ENCODE measurements around the gene LNPEP. TPM values are rescaled to one million over a fixed set of nuclear protein-coding genes. Genes with fewer than 3 reads are reported as not detected.

The LNPEP gene
- total RNA-seq, 1 donor from 2014 or later: 38.1 TPM

DNA sequence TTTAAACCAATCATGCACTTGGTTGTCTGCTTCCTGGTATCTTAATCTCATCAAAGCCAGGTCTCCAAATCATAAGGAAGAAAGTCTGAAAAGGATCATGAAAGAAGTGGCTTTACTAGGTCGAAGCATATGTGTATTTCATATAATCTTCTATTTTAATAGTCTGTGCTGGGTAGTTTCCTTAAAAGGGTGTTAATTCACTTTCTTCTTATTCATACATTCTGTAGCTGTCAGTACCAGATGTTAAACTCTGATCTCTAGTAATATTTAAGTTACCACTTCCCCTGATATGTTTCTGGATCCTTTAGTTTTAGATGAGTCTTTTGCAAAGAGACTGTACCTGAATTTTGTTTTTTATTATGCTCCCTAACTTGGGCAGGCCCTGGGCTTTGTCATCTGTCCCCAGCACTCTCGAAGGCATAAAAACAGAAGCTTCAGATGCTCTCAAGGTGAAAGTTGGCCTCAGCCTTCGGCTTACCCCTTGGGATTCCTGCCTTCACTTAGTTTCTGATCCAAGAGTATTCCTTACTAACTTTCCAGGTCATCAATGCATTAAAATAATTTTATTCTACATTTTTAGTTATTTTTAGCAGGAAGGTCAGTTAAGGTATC, 15.0 kb upstream of the LNPEP start:
- DNase-seq (ENCODE audit: extremely low spot score, unreplicated experiment): no peak
- no peak for TF ChIP-seq CTCF (conservative IDR thresholded peaks at IDR 0.05)
- no peaks in the 10 kb centered on the region for H3K27me3 Mint-ChIP-seq
- H3K27ac Mint-ChIP-seq: no peak overlapping the region
- H3K36me3 Mint-ChIP-seq: peaks cover 5% of the 10 kb centered on the region
- H3K4me1 Mint-ChIP-seq (ENCODE audit: unreplicated experiment): peaks cover 7% of the 10 kb centered on the region
- no peaks in the 10 kb centered on the region for H3K9me3 Mint-ChIP-seq
- H3K4me3 Mint-ChIP-seq: no peak overlapping the region

- Mint-ChIP-seq H3K4me3 (no peak overlapping the region), H3K4me1 (ENCODE audit: unreplicated experiment) (peaks cover 7% of the 10 kb centered on the region), H3K27me3 (no peaks in the 10 kb centered on the region), H3K9me3 (no peaks in the 10 kb centered on the region), H3K36me3 (peaks cover 5% of the 10 kb centered on the region), H3K27ac (no peak overlapping the region)
- no peak for DNase-seq (ENCODE audit: extremely low spot score, unreplicated experiment)
- TF ChIP-seq CTCF (conservative IDR thresholded peaks at IDR 0.05): no peak
Measured at GRCh38 chr5:96922499-96923244, 13.2 kb upstream of the LNPEP start.

- no peak for DNase-seq (ENCODE audit: extremely low spot score, unreplicated experiment)
- peaks cover 11% of the 10 kb centered on the region for H3K36me3 Mint-ChIP-seq
Measured at GRCh38 chr5:96924016-96924443, 11.8 kb upstream of the LNPEP start.

DNA sequence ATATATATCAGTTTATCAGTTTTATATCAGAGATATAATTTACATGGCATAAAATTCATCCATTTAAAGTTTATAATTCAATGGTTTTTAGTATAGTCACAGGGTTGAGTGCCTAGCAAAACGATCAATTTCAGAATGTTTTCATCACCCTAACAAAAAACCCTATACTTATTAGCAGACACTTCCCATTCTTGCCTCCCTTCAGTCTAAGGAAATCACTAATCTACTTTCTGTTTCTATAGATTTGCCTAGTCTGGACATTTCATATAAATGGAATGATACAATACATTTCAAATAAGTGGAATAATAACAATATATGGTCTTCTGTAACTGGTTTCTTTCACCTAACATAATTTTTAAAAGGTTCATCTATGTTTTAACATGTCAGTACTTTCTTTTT, 9.6 kb upstream of the LNPEP start:
- no peak overlapping the region for H3K27ac Mint-ChIP-seq
- peaks cover 12% of the 10 kb centered on the region for H3K36me3 Mint-ChIP-seq
- peaks cover 17% of the 10 kb centered on the region for H3K4me1 Mint-ChIP-seq (ENCODE audit: unreplicated experiment)
- H3K9me3 Mint-ChIP-seq: no peaks in the 10 kb centered on the region
- H3K27me3 Mint-ChIP-seq: no peaks in the 10 kb centered on the region
- no peak for DNase-seq (ENCODE audit: extremely low spot score, unreplicated experiment)
- no peak overlapping the region for H3K4me3 Mint-ChIP-seq
- no peak for TF ChIP-seq CTCF (conservative IDR thresholded peaks at IDR 0.05)

More at GRCh38 chr5:96924016-96924443, 11.8 kb upstream of the LNPEP start:
- Mint-ChIP-seq H3K27ac (peak overlapping the region; percentile 50), H3K4me3 (no peak overlapping the region), H3K27me3 (no peaks in the 10 kb centered on the region), H3K4me1 (ENCODE audit: unreplicated experiment) (peaks cover 7% of the 10 kb centered on the region), H3K9me3 (no peaks in the 10 kb centered on the region)
- no peak for TF ChIP-seq CTCF (conservative IDR thresholded peaks at IDR 0.05)

GRCh38 chr5:96927008-96927407, 8.9 kb upstream of the LNPEP start:
- H3K4me3 Mint-ChIP-seq: no peak overlapping the region
- H3K9me3 Mint-ChIP-seq: no peaks in the 10 kb centered on the region
- no peak overlapping the region for H3K27ac Mint-ChIP-seq
- H3K4me1 Mint-ChIP-seq (ENCODE audit: unreplicated experiment): peaks cover 23% of the 10 kb centered on the region
- no peaks in the 10 kb centered on the region for H3K27me3 Mint-ChIP-seq
- no peak for TF ChIP-seq CTCF (conservative IDR thresholded peaks at IDR 0.05)
- DNase-seq (ENCODE audit: extremely low spot score, unreplicated experiment): no peak
- H3K36me3 Mint-ChIP-seq: peaks cover 12% of the 10 kb centered on the region
